SK-N-SH treated with all-trans-retinoic acid at 6 μM for 48 hours (cell line): ENCODE results near the gene TIAM2.

Experiments used
- CSDC2 ChIP-seq: fragments of 250-450 bp; sonication (Bioruptor Pico); IDR thresholded peaks from 2 replicates; pipeline ENCODE4 v1.5.0; 2020; ENCODE audit warnings: mild to moderate bottlenecking, moderate library complexity
- GLIS3 ChIP-seq: fragments of 250-450 bp; sonication (Bioruptor Pico); IDR thresholded peaks from 2 replicates; pipeline ENCODE4 v1.5.0; 2020; ENCODE audit warnings: mild to moderate bottlenecking, moderate library complexity
- RARB ChIP-seq: fragments of 250-450 bp; sonication (Bioruptor Pico); IDR thresholded peaks from 2 replicates; pipeline ENCODE4 v1.8.0; 2021; ENCODE audit warnings: mild to moderate bottlenecking, moderate library complexity
- ZFP3 ChIP-seq: fragments of 250-450 bp; sonication (Bioruptor Pico); IDR thresholded peaks from 2 replicates; pipeline ENCODE4 v1.5.0; 2020; ENCODE audit warnings: mild to moderate bottlenecking, moderate library complexity
- ZFP30 ChIP-seq: fragments of 450-650 bp; formaldehyde crosslinking; IDR thresholded peaks from 2 replicates; pipeline ENCODE4 v1.5.0; 2022; ENCODE audit warnings: mild to moderate bottlenecking, moderate library complexity
- TF ChIP-seq, protein P1 (sequence below): fragments of 250-450 bp; sonication (Bioruptor Pico); IDR thresholded peaks from 2 replicates; pipeline ENCODE4 v1.8.0; 2020; ENCODE audit warnings: mild to moderate bottlenecking, moderate library complexity, borderline replicate concordance
- TF ChIP-seq, protein P2 (sequence below): fragments of 250-450 bp; sonication (Bioruptor Pico); IDR thresholded peaks from 2 replicates; pipeline ENCODE4 v1.5.1; 2021; ENCODE audit warnings: mild to moderate bottlenecking, moderate library complexity

DNA sequence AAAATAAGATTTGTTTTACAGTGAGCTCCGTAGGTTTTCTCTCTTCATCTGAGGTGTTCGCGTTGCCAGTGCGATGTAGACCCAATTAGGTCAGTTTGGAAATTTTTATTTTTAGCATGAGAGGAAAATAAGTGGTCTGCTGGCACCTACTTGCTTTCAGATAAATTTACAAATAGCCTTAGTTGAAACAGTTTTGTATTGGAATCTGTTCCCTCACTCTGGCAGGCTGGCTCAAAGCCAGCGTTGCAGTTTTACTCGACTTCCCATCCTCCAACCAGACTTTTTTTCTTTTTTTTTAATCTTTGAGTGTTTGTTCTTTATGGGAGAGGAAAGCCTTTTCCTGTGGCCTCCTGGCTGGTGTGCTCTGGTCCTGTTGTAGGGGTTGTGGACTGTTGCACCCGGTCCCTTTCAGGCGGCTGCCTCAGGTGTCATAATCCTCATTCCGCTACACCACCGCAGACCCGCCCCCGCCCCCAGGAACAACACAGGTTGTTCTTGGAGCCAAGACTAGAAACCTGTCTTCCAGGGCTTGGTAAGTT lies 46.7 kb downstream of the TIAM2 start:
- TF ChIP-seq CSDC2 (CRISPR knock-in tag) (no peak), RARB (no peak), ZFP30 (CRISPR knock-in tag) (no peak), ZFP3 (CRISPR knock-in tag) (no peak), GLIS3 (CRISPR knock-in tag) (no peak)
- TF ChIP-seq, protein P1, sequence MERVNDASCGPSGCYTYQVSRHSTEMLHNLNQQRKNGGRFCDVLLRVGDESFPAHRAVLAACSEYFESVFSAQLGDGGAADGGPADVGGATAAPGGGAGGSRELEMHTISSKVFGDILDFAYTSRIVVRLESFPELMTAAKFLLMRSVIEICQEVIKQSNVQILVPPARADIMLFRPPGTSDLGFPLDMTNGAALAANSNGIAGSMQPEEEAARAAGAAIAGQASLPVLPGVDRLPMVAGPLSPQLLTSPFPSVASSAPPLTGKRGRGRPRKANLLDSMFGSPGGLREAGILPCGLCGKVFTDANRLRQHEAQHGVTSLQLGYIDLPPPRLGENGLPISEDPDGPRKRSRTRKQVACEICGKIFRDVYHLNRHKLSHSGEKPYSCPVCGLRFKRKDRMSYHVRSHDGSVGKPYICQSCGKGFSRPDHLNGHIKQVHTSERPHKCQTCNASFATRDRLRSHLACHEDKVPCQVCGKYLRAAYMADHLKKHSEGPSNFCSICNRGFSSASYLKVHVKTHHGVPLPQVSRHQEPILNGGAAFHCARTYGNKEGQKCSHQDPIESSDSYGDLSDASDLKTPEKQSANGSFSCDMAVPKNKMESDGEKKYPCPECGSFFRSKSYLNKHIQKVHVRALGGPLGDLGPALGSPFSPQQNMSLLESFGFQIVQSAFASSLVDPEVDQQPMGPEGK (CRISPR knock-in tag) = no peak
- TF ChIP-seq, protein P2, sequence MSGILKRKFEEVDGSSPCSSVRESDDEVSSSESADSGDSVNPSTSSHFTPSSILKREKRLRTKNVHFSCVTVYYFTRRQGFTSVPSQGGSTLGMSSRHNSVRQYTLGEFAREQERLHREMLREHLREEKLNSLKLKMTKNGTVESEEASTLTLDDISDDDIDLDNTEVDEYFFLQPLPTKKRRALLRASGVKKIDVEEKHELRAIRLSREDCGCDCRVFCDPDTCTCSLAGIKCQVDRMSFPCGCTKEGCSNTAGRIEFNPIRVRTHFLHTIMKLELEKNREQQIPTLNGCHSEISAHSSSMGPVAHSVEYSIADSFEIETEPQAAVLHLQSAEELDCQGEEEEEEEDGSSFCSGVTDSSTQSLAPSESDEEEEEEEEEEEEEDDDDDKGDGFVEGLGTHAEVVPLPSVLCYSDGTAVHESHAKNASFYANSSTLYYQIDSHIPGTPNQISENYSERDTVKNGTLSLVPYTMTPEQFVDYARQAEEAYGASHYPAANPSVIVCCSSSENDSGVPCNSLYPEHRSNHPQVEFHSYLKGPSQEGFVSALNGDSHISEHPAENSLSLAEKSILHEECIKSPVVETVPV (CRISPR knock-in tag) = no peak
